ENCODE data around the gene RCCD1.

The RCCD1 gene

GRCh38 chr15:90960298-90961091 lies 5.8 kb downstream of the RCCD1 start:
- TF ChIP-seq GATA3 (IDR thresholded peaks at IDR 0.05; ENCODE audit: low read depth, low read length) (no peak), GATA2 (IDR thresholded peaks at IDR 0.05; ENCODE audit: low read depth, low read length) (no peak)

- TF ChIP-seq GATA2 (IDR thresholded peaks at IDR 0.05; ENCODE audit: low read depth, low read length): no peak
- TF ChIP-seq GATA3 (IDR thresholded peaks at IDR 0.05; ENCODE audit: low read depth, low read length): no peak
Measured at GRCh38 chr15:90962021-90962420, 7.3 kb downstream of the RCCD1 start.

- TF ChIP-seq GATA2 (IDR thresholded peaks at IDR 0.05; ENCODE audit: low read depth, low read length): no peak
- no peak for TF ChIP-seq GATA3 (IDR thresholded peaks at IDR 0.05; ENCODE audit: low read depth, low read length)
Measured at GRCh38 chr15:90966262-90966661, 11.6 kb downstream of the RCCD1 start.

- TF ChIP-seq GATA3 (IDR thresholded peaks at IDR 0.05; ENCODE audit: low read depth, low read length): no peak
- TF ChIP-seq GATA2 (IDR thresholded peaks at IDR 0.05; ENCODE audit: low read depth, low read length): no peak
Measured at GRCh38 chr15:90967206-90967605, 12.5 kb downstream of the RCCD1 start.

GRCh38 chr15:90968434-90968833 lies 13.8 kb downstream of the RCCD1 start:
- no peak for TF ChIP-seq GATA3 (IDR thresholded peaks at IDR 0.05; ENCODE audit: low read depth, low read length)
- no peak for TF ChIP-seq GATA2 (IDR thresholded peaks at IDR 0.05; ENCODE audit: low read depth, low read length)

GRCh38 chr15:90970274-90970673 lies 15.6 kb downstream of the RCCD1 start:
- no peak for TF ChIP-seq GATA2 (IDR thresholded peaks at IDR 0.05; ENCODE audit: low read depth, low read length)
- no peak for TF ChIP-seq GATA3 (IDR thresholded peaks at IDR 0.05; ENCODE audit: low read depth, low read length)

- TF ChIP-seq GATA3 (IDR thresholded peaks at IDR 0.05; ENCODE audit: low read depth, low read length): no peak
- TF ChIP-seq GATA2 (IDR thresholded peaks at IDR 0.05; ENCODE audit: low read depth, low read length): no peak
Measured at GRCh38 chr15:90972133-90972532, 17.4 kb downstream of the RCCD1 start.

- TF ChIP-seq GATA3 (IDR thresholded peaks at IDR 0.05; ENCODE audit: low read depth, low read length) (no peak), GATA2 (IDR thresholded peaks at IDR 0.05; ENCODE audit: low read depth, low read length) (no peak)
Measured at GRCh38 chr15:90974216-90974615, 19.5 kb downstream of the RCCD1 start.

GRCh38 chr15:90979582-90979981 lies 24.9 kb downstream of the RCCD1 start:
- TF ChIP-seq GATA2 (IDR thresholded peaks at IDR 0.05; ENCODE audit: low read depth, low read length) (no peak), GATA3 (IDR thresholded peaks at IDR 0.05; ENCODE audit: low read depth, low read length) (no peak)

- TF ChIP-seq GATA3 (IDR thresholded peaks at IDR 0.05; ENCODE audit: low read depth, low read length): no peak
- TF ChIP-seq GATA2 (IDR thresholded peaks at IDR 0.05; ENCODE audit: low read depth, low read length): no peak
Measured at GRCh38 chr15:90981681-90982080, 27.0 kb downstream of the RCCD1 start.

GRCh38 chr15:90982135-90982534 lies 27.5 kb downstream of the RCCD1 start:
- TF ChIP-seq GATA2 (IDR thresholded peaks at IDR 0.05; ENCODE audit: low read depth, low read length): no peak
- no peak for TF ChIP-seq GATA3 (IDR thresholded peaks at IDR 0.05; ENCODE audit: low read depth, low read length)

- TF ChIP-seq GATA2 (IDR thresholded peaks at IDR 0.05; ENCODE audit: low read depth, low read length) (no peak), GATA3 (IDR thresholded peaks at IDR 0.05; ENCODE audit: low read depth, low read length) (no peak)
Measured at GRCh38 chr15:90986790-90987507, 32.3 kb downstream of the RCCD1 start.

- TF ChIP-seq GATA3 (IDR thresholded peaks at IDR 0.05; ENCODE audit: low read depth, low read length) (no peak), GATA2 (IDR thresholded peaks at IDR 0.05; ENCODE audit: low read depth, low read length) (no peak)
Measured at GRCh38 chr15:90987561-90988141, 33.0 kb downstream of the RCCD1 start.

GRCh38 chr15:90988296-90988695 lies 33.6 kb downstream of the RCCD1 start:
- TF ChIP-seq GATA2 (IDR thresholded peaks at IDR 0.05; ENCODE audit: low read depth, low read length) (no peak), GATA3 (IDR thresholded peaks at IDR 0.05; ENCODE audit: low read depth, low read length) (no peak)

Measured in SH-SY5Y (cell line).